ENCODE measurements around the gene TRAM2.

TRAM2 gene, protein sequence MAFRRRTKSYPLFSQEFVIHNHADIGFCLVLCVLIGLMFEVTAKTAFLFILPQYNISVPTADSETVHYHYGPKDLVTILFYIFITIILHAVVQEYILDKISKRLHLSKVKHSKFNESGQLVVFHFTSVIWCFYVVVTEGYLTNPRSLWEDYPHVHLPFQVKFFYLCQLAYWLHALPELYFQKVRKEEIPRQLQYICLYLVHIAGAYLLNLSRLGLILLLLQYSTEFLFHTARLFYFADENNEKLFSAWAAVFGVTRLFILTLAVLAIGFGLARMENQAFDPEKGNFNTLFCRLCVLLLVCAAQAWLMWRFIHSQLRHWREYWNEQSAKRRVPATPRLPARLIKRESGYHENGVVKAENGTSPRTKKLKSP

DNA sequence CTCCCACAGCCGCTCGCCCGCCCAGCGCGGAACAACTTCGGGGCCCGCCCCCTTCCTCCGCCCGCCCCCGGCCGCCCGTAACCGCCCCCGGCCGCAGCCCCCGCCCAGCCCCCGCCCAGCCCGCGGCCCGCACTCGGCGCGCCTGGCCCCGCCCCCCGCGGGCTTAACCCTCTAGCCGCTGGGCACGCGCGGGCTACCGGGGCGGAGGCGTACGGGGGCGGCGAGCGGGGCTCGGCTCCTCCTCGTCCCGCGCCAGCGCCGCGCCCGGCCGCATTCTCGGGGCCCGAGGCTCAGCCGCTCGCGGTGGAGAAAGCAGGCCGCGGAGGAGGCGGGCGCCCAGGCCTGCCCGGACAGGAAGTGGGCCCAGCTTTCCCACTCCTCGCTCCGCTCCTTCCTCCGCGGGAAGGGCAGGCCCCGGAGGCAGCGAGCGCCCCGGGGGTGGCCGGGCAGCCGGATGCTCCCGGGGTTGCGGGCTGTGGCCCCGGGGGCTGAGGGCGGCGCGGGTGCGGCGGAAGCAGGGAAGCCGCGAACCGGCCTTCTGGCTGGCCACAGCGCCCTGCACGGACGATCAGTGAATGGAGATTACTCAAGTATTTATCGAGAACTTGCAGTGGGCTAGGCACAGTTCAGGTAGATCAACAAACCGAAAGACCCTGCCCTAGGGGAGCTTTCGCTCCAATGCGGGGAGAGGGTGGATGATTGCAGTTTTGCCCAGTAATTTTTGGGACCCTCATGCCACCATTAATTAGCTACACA is at the start of gene TRAM2:
Gene TRAM2, minus strand, starts transcription at position 39 of the 756 bp plus-strand sequence. CDS start 145 bp downstream, outside the sequence.
- DNase-seq (ENCODE audit: low read depth in 1 of 2, low spot score in 1 of 2), result peak; percentile 53 to 55

DNA sequence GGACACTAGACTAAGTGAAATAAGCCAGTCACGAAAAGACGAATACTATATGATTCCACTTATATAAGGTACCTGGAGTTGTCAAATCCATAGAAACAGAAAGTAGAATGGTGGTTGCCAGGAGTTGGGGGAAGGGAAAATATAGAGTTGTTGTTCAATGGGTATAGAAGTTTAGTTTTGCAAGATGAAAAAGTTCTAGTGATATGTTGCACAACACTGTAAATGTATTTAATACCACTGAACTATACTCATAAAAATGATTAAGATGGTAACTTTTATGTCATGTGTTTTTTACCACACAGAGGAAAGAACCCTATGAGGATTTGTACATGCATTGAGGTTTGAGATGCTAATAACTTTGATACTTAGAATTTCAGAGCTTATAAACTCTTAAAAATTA is 46.0 kb upstream of the TRAM2 start:
- DNase-seq (ENCODE audit: low read depth in 1 of 2, low spot score in 1 of 2), result no peak

DNA sequence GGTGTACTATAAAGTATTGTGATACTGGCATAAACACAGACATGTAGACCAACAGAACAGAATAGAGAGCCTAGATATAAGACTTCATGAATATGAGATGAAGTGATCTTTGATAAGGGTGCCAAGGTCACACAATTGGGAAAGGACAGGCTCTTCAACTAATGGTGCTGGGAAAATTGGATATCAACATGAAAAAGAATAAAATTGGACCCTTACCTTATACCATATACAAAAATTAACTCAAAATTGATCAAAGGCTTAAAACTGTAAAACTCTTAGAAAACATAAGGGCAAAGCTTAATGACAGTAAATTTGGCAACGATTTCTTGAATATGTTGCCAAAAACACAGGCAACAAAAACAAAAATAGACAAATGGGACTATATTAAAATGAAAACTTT is 44.8 kb upstream of the TRAM2 start:
- DNase-seq (ENCODE audit: low read depth in 1 of 2, low spot score in 1 of 2), result no peak

DNA sequence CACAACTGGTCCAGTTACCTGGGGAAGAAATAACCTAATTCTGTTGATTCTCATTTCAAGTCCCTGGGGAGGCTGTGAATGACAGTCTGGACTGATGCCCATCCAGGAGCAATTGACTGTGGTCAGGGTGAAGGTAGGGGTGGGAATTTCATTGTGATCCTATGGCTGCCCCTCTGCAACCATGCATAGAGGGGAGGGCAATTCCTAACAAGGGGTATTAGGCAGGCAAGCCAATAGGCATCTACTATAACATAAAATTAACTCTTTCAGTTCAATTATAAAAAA is 44.0 kb upstream of the TRAM2 start:
- no peak for DNase-seq (ENCODE audit: low read depth in 1 of 2, low spot score in 1 of 2)

DNA sequence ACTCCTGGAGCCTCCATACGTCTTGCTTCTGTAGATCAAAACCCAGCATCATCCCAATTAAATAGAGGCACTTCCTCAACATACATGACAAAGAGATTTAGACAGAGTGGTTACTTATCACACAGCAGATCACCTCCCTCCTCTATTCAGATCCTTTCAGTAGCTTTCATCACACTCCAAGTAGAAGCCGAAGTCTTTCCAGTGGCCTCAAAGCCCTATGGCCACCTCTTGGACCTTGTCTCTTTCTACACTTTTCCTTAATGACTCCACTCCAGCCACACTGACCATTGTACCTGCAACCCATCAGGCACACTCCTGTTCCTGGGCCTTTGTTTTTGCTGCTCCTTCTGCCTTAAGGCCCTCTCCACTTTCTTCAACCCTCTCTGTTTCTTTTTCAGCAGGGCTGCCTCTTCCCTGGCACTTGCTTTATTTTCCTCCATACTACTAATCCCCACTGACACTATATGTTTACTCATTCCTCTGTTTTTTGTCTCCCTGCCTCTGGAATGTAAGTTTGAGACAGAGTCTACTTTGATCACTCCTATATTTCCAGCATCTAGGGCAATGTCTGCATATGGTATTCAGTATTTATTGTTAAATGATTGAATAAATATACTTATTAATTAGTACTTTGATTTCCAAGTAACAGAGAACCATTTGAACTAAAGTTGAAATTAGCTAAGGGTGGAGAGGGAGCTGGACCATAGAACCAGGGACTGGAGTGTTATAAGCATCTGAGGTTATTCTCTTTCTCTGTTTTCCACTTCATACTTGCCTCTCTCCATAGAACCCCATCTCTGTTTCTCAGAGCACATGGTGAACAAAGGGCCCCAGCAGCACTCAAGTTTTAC is 43.4 kb upstream of the TRAM2 start:
- no peak for DNase-seq (ENCODE audit: low read depth in 1 of 2, low spot score in 1 of 2)

DNA sequence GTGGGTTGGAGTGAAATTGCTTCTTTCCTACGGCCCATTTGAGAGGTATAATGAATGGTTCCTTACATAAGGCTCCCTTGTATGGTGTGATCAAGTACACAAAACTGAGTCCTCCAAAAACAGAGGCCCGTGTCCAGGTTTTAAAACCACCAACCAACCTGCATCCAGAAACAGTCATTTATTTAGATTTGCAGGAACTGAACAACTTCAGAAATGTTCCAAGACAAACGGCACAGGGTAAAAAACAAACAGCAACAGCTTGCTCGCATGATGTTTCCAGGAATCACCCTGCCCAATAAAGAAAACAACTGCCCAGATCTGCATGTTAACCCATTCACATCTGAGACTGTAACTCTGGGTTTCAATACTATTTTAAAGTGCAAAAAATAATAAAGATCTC is 40.2 kb upstream of the TRAM2 start:
- no peak for DNase-seq (ENCODE audit: low read depth in 1 of 2, low spot score in 1 of 2)

DNA sequence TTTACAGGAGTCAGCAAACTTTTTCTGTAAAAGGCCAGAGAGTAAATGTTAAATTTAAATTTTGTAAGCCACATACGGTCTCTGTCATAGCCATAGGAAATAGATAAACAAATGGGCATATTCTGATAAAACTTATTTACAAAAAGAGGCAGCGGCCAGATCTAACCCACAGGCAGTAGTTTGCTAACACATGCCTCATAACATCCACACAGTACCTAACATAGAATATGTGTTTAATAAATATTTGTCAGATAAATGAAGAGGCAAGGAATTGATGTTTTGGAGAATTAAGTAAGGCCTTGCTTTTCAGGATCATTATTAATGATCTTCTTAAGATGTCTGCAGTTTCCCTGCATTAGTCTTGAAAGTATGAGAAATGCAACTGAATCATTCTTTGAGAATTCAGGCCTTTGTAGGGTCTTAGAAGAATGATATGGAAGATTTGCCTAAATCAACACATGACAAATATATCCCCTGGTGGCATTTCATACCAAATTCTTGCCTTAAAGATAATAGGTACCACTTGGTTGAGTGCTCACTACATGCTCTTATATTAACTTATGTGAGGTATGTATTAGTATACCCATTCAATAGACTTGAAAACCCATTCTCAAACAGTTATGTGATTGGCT is 39.3 kb upstream of the TRAM2 start:
- no peak for DNase-seq (ENCODE audit: low read depth in 1 of 2, low spot score in 1 of 2)

DNA sequence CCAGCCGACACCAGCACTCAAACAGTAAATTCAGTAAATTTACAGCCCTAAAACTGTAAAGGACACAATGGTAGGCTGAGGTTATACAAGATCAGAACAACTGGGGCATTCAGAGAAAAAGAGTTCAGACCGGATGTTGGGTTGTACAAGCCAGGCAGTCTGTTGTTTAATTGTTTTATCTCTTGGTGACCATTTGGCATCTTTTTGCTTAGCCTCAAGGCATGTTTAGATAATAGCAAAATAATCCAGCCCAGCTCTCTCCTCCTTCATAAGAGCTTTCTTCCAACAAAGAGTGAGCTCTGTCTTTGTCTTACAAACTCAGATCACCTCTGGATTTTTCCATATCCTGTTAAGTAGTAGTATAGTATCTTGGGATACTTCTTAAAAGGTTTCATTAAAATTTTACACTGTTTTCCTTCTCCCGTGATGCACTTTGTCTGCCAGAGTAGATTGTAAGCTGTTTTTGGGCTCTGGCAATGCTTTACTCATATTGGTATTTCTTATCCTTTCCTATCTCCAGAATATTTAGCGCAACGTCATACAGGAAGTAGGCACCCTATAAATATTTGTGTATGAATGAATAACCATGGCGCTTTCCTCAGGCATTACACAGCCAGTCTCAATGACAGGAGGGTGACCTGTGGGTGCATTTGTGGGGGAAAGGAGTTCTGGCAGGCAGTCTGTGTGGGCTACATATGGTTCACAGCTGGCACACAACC is 35.6 kb upstream of the TRAM2 start:
- DNase-seq (ENCODE audit: low read depth in 1 of 2, low spot score in 1 of 2), result no peak

DNA sequence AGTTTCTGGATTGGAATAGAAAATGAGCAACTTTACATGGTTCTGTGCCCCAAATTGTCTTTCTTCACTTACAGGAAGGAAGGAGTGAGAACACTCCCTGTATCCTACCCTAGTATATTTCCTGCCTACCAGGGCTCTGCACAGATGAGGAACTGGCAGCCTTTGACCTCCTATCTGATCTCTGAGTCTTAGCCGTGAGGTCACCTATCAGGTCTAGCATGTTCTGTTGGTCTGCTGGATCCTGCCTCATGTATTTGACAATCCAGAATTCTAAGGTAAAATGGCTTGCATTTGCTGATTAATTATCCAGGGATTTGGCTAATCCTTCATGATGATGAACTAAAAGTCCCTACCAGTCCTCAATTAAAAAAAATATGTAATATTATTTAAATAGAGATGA is 35.0 kb upstream of the TRAM2 start:
- DNase-seq (ENCODE audit: low read depth in 1 of 2, low spot score in 1 of 2), result no peak

DNA sequence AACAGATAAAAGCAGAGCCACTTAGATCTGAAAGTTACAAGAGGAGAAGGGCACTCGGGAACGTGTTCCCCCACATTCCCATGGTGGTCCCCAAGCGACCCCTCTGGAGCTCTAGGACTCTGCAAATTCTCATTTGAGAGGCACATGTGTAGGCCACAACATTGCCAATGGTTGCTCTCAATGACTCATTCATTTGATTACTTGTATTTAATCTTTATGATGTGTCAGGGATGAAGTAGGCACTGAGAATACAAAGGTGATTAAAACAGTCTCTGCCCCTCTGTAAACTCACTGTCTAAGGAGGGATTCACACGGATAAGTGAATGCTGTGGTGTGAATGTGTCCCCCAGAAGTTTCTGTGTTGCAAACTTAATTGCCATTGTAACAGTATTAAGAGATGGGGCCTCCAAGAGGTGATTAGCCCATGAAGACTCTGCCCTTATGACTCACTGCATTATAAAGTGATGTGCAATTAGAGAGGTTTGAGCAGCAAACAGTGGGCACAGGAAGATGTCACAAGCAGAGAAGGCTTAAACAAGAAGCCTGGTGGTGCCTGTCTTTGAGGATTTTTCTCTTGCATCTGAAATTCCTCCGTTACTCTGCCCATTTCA is 34.0 kb upstream of the TRAM2 start:
- no peak for DNase-seq (ENCODE audit: low read depth in 1 of 2, low spot score in 1 of 2)

DNA sequence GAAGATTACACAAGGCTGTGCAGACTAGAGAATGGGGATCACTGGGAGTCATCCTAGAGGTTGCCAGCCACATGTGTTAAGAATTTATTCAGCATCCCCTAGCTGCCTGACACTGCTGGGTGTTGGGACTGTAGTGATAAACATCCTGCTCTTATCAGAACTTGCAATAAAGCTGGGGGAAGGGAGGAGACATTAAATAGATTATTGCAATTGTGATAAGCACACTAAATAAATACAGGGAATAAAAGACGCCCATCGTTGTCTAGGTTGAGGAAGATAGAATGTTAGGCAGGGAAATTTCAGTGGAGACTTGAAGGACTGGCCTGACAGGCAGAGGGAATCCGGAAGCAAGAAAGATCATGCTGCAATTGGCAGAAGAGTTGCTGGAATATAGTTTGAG is 33.2 kb upstream of the TRAM2 start:
- no peak for DNase-seq (ENCODE audit: low read depth in 1 of 2, low spot score in 1 of 2)

DNA sequence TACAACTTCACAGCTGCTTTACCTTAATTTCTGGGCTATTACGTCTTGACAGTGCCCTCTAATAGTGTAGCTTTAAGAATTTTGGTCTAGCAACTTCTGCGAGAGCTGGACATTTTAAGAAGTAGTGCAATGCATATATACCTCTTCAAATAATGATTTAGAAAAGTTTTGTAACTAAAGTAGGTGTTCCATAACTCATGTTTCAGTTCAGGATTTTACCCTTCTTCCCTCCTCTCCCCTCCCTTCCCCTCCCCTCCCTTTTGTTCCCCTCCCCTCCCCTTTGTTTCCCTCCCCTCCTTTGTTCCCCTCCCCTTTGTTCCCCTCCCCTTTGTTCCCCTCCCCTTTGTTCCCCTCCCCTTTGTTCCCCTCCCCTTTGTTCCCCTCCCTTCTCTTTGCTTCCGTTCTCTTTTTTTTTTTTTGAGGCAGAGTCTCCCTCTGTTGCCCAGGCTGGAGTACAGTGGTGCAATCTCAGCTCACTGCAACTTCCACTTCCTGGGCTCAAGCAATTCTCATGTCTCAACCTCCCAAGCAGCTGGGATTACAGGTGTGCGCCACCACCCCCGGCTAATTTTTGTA is 28.8 kb upstream of the TRAM2 start:
- no peak for DNase-seq (ENCODE audit: low read depth in 1 of 2, low spot score in 1 of 2)

DNA sequence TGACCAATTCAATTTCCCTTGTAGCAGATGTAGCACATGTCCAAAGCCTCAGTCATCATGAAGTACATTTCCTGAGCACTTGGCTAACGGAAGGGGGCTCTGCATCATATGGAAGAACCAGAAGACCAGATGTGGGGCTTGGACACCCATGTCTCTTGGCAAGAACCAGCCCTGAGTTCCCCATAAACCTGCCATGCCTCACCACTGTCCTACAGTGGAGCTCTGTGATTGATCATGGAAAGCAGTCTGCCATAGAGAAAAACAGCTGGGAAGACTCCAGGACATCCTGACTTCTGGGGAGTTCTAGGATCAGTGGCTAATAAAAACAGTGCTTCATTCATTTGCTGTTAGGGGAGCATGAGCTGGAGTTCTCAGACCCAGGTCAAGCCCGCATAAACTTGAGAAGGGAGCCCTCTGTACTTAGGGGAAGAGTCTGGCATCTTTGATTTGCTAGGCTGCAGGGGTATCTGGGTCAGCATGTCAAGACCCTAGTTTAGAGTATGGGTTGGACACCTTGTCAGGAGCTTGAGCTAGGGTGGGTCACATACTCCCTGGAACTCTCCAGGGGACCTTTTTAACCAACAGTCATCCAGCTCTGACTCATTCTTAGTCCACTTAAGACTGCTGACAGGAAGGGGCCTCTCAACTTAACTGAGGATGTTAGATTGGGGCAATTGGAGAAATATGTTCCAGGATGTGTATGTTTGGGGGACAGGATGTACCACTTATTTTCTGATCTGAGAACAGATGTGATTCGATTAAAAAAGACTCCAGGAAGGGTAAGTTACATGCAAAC is 26.3 kb upstream of the TRAM2 start:
- DNase-seq (ENCODE audit: low read depth in 1 of 2, low spot score in 1 of 2), result no peak

DNA sequence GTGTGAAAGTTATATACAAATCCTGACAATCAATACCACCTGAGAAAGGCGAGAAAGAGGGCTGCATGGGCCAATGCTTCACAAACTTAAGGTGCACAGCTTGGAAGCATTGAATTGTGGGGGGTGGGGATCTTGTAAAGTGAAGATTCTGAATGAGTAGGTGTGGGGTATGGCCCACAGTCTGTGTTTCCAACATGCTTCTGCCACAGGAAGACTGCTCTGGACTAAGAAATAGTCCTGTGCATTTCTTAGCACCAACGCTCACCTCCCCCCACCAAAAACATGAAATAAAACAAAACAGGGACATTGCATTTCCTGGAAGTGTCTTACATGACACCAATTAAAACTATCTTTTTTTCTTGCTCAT is 21.9 kb upstream of the TRAM2 start:
- no peak for DNase-seq (ENCODE audit: low read depth in 1 of 2, low spot score in 1 of 2)

DNA sequence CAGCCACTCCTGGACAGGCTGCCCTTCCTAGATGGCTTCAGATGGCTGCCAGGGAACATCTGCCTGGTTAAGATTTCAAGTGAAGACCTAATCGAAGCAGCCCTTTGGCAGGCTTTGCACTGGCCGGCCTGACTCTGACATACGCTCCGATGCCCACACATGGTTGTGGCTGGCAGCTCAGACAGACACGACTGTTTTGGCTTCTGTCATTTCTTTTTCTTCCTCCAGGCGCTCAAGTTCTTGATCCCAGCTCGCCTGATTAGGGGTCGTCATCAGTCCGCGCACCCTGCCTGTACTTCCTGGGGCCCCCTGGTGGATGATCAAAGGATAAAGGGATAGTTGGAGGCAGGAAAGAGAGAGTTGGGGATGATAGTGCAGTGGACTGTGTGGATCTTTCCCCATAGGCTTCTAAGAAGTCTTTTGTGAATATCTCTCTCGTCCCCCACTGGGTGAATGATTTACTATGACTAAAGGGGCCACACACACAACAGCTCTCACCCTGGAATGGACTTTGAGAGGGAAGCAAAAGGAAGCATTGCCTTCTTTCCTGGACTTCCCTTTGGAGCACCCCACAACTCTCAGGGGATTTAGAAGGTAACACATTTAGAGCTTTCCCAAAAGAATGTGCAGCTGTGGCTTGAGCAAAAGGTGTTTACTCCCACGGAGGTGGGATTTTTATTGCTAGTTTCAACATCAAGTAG is 21.4 kb upstream of the TRAM2 start:
- DNase-seq (ENCODE audit: low read depth in 1 of 2, low spot score in 1 of 2), result peak in 1 of 2 donors; percentile 19

DNA sequence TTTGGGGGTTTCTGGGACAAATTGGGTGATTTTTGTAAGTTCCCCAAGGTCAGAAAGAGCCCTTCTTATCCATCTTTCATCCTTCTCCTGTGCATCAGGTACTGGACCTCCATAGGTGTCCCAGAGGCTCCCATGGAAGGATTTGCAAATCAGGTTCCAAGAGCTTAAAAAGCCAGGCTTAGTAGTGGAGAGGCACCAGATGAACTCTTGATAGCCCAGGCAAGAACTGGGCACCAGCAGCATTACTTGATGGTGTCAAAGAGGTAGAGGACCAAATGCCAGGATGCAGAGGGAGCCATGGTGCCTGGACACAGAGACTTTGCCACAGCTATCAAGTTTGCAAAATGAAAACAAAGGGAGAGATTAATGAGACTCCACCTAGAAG is 20.9 kb upstream of the TRAM2 start:
- DNase-seq (ENCODE audit: low read depth in 1 of 2, low spot score in 1 of 2), result no peak

DNA sequence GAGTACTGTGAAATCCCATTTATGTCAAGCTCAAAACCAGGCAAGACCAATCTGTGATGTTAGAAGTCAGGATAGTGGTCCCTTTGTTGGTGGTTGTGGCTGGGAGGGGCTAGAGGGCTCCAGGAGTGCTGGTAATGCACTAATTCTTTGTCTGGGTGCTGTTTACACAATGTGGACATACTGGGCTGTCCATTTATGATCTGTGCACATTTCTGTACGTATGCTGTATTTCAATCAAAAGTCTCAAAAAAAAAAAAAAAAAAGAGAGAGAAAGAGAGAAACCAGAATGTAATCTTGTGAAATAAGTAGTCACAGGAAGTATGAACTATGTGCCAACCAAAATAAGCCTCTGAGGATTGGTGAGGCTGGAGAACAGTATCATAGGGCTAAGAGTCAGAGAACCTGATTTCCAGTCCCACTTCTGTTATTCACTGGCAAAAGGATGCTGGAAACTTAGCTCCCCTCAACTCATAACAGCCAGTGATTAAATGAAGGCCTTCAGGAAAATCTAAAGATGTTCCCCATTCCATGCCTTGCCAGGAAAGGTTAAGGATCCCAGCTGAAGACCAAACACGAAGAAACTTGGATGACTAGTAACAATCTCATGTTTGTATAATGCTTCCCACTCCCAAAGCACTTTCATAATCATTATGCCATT is 19.6 kb upstream of the TRAM2 start:
- DNase-seq (ENCODE audit: low read depth in 1 of 2, low spot score in 1 of 2), result no peak

DNA sequence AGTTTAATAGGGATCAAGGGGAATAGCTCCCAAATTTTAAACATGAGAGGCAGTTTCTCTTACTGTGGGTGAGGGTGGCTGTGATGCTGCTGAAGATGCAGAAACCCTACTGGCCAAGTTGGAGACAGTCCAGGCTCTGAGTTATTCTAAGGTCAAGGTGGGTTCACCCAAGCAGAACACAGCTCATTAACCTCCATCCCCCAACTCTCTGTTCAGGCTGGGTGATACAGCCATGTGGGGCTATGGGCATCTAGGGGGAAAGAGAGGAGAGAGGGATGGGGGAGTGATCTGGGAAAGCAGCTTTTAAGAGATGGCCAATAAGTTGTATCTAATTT is 18.9 kb upstream of the TRAM2 start:
- no peak for DNase-seq (ENCODE audit: low read depth in 1 of 2, low spot score in 1 of 2)
